Skin epidermis (tissue), 12 donors: ENCODE data around the gene ISX.

ENCODE experiments used
- H3K27ac ChIP-seq, 21 experiments: fragments of 200-600 bp; sonication (generic) in 11 of 21; one replicate each; pipeline ENCODE4 v1.5.0; 2020; ENCODE audit warnings: mild to moderate bottlenecking in 3 of 21, inconsistent platforms in 2 of 21, moderate library complexity in 2 of 21
- H3K4me3 ChIP-seq, 7 experiments: fragments of 200-600 bp; sonication (generic) in 2 of 7; one replicate each; pipeline ENCODE4 v1.5.0; 2020; ENCODE audit warnings: inconsistent platforms in 2 of 7, mild to moderate bottlenecking in 2 of 7, moderate library complexity in 1 of 7

The ISX gene

DNA sequence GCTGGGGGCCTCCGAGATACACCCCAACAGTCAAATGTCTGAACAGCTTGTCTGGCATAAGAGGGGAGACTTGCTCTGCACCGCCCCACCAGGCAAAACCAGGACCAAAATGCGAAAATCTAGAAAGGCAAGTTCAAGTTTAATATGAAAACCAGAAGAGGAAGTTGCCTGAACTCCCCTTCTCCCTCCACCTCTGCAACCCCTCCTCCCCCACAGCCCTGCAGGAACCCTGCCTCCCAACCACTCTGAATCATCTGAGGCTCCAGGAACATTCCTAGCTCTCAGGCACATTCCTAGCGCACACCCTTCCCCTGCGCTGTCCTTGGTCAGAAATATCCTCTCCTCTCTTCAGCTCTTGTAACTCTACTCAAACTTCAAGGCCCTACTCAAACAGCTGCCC is 36.7 kb downstream of the ISX start:
- H3K4me3 ChIP-seq, result no peak overlapping the region
- no peak overlapping the region for H3K27ac ChIP-seq

GRCh38 chr22:35103761-35104160 is 37.8 kb downstream of the ISX start:
- Histone ChIP-seq H3K4me3 (no peak overlapping the region), H3K27ac (no peak overlapping the region)

DNA sequence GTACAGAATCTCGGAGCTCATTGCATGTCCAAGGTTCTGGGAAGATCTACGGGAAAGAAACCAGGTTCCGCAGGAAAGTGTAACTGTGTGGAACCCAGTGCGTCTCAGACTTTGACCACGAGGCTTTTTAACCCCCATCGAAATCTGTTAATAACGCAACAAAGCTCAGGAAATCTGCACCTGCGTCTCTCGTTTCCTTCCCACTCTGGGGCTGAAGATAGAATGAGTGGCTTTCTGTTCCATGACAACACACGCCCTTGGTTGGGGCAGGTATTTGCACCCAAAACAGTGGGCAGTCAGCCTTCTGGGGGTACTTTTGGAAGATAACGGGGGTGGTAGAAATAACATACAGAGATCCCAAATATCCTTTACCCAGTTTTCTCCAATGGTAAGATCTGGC is 38.5 kb downstream of the ISX start:
- Histone ChIP-seq H3K4me3 (no peak overlapping the region), H3K27ac (no peak overlapping the region)

- Histone ChIP-seq H3K4me3 (no peak overlapping the region), H3K27ac (no peak overlapping the region)
Observed at GRCh38 chr22:35109616-35110015, 43.7 kb downstream of the ISX start.

DNA sequence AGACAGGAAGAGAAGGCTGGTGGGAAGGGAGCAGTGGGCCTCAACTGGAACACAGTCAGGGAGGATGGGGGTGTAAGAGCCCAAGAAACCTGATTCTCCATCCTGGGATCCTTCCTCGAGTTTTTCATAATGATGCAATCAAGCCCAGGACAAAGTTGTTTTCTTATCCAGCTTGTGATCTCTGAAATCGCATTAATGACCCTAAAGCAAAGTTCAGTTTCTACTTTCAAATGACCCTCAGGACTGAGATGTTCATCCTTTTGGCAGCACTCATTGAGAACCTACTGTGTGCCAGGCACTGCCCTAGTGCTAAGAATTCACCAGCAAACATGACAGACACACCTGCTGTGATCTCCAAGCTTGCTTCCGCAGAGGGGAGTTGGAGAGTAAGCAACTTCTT is 45.3 kb downstream of the ISX start:
- Histone ChIP-seq H3K27ac (no peak overlapping the region), H3K4me3 (no peak overlapping the region)

DNA sequence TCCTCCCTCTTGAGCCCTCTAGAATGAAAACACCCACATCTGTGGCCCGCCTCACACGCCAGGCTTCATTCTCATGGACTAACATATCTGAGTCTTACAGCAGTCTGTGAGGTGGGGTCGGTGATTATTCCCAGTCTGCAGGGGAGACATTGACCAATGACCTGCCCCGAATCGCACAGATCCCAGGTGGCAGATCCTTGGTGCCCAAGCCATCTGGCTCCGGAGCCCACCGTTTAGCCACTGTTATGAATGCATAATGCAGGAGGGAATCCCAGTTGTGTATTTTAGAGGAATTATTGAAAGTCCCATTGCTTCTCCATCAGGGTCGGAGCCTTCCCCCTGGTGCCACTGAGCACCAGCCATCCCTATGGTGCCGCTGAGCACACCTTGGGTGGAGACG is 47.4 kb downstream of the ISX start:
- Histone ChIP-seq H3K27ac (no peak overlapping the region), H3K4me3 (no peak overlapping the region)

DNA sequence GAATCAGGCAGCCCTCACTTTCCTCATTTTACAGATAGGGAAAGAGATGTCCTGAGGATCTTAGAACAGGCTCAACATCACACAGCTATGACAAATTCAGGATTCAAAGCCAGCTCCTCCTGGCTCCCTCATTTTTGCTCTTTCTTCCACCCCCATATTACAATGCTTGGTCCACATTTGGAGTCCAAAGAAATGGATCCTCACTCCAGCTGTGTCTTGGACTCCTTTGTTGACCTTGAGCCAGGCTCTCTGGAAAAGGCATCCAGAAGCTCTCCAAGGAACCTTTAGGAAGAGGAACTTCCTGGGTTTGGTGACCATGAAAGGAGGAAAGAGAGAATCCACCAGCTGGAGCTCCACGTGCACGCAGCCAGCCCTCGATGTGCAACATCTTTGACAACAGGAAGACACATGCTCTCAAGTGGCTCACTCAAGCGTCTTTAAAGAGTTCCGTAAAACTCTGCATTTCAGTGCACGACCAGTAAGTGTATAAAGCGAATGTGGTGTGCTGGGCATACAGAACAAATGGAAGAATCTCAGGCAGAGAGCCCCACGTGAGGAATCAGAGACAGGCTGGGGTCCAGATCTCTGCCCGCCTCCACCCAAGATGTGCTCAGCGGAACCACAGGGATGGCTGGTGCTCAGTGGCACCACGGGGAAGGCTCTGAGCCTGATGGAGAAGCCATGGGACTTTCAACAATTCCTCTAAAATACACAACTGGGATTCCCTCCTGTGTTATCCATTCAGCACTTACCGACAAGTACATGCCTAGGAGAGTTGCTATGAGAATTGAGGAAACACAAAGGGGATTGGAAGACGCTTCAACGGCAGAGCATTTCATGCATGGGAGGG is 48.4 kb downstream of the ISX start:
- H3K4me3 ChIP-seq, result no peak overlapping the region
- no peak overlapping the region for H3K27ac ChIP-seq

DNA sequence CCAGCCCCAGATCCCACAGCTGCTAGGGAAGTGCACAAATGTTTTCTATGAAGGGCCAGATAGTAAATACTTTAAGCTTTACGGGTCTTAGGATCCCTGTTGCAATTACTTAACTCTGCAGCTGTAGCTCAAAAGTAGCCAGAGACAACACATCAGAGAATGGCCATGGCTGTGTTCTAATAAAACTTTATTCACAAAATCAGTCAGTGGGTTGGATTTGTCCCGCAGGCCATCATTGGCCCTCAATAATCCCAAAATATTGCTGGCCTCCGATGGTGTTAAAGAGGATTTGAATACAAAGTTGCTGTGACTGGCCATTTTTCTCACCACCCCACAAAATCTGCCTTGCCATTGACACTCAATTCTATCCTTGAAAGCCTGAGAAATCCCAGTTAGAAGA is 49.6 kb downstream of the ISX start:
- no peak overlapping the region for H3K4me3 ChIP-seq
- H3K27ac ChIP-seq, result no peak overlapping the region

- no peak overlapping the region for H3K4me3 ChIP-seq
- no peak overlapping the region for H3K27ac ChIP-seq
Observed at GRCh38 chr22:35116269-35116668, 50.3 kb downstream of the ISX start.

GRCh38 chr22:35116817-35117216 is 50.9 kb downstream of the ISX start:
- Histone ChIP-seq H3K4me3 (no peak overlapping the region), H3K27ac (no peak overlapping the region)

GRCh38 chr22:35119494-35119893 is 53.5 kb downstream of the ISX start:
- H3K27ac ChIP-seq, result no peak overlapping the region

GRCh38 chr22:35124691-35125219 is 58.8 kb downstream of the ISX start:
- Histone ChIP-seq H3K27ac (no peak overlapping the region), H3K4me3 (no peak overlapping the region)

More at GRCh38 chr22:35119494-35119893, 53.5 kb downstream of the ISX start:
- H3K4me3 ChIP-seq, result no peak overlapping the region

- Histone ChIP-seq H3K27ac (no peak overlapping the region), H3K4me3 (no peak overlapping the region)
Observed at GRCh38 chr22:35126993-35127392, 61.0 kb downstream of the ISX start.

DNA sequence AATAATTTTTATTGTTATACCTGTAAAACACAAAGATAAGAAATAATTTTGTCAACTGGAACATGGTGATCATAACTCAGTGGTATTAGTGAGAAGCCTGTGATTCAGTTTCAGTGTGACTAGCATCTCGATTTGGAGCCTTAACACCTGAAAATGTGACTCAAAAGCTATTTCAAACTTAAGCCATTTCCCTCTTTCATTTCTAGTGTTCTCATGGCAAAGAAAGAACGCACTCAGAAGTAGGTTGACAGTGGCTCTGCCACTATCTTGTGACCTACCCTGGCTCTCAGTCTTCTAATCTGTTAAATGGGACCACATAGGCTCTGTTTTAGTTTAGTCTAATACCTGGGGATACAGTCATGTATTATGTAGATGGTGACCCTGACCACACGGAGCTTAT is 62.7 kb downstream of the ISX start:
- no peak overlapping the region for H3K27ac ChIP-seq
- no peak overlapping the region for H3K4me3 ChIP-seq

GRCh38 chr22:35131525-35132000 is 65.6 kb downstream of the ISX start:
- Histone ChIP-seq H3K27ac (no peak overlapping the region), H3K4me3 (no peak overlapping the region)

- Histone ChIP-seq H3K4me3 (no peak overlapping the region), H3K27ac (no peak overlapping the region)
Observed at GRCh38 chr22:35132568-35132967, 66.6 kb downstream of the ISX start.

- H3K27ac ChIP-seq, result no peak overlapping the region
- no peak overlapping the region for H3K4me3 ChIP-seq
Observed at GRCh38 chr22:35133702-35134380, 67.9 kb downstream of the ISX start.

DNA sequence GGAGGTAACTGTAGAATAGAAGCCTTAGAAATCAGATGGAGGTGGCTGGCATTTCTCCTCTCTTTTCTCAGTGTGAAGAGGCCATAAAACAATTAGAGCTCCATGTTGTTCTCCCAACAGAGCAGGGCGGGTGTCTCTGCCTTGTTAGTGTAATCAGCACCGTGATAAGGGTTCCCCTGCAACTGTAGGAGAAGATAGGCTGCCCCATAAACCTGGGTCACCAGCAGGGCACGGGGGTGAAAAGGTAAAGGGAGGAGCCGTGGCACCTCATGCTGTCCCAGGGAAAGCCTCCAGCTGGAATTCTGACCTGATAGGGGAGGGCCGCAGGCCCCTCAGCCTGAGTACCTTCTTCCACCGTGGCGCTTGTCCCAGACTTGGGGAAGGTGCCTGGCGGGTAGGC is 68.7 kb downstream of the ISX start:
- no peak overlapping the region for H3K4me3 ChIP-seq
- no peak overlapping the region for H3K27ac ChIP-seq

GRCh38 chr22:35135165-35135564 is 69.2 kb downstream of the ISX start:
- H3K27ac ChIP-seq, result no peak overlapping the region
- H3K4me3 ChIP-seq, result no peak overlapping the region
